ENCODE results near the gene GRM4. TPM values are rescaled to one million over a fixed set of nuclear protein-coding genes. Genes with fewer than 3 reads are reported as not detected.

GRM4 gene
- total and polyA plus RNA-seq, 2 donors = 0.01 to 0.11 TPM

- WGBS = 29% methylated on average over 13 of the region's 13 CpGs
- DNase-seq (ENCODE audit: extremely low spot score) = no peak
Observed at GRCh38 chr6:34120953-34121675, 24.8 kb downstream of the GRM4 start.

GRCh38 chr6:34115915-34116314 lies 30.0 kb downstream of the GRM4 start:
- Histone ChIP-seq H3K27ac (ENCODE audit: low read depth) (no peak overlapping the region), H3K4me3 (ENCODE audit: low read depth, low read length) (no peak overlapping the region), H3K4me1 (ENCODE audit: insufficient read depth) (no peaks in the 10 kb centered on the region), H3K36me3 (ENCODE audit: insufficient read depth) (no peaks in the 10 kb centered on the region)
- DNase-seq (ENCODE audit: extremely low spot score) = no peak
- WGBS = 90% methylated on average over 11 of the region's 11 CpGs

More at GRCh38 chr6:34120953-34121675, 24.8 kb downstream of the GRM4 start:
- Histone ChIP-seq H3K4me1 (ENCODE audit: insufficient read depth) (no peaks in the 10 kb centered on the region), H3K27ac (ENCODE audit: low read depth) (no peak overlapping the region), H3K36me3 (ENCODE audit: insufficient read depth) (no peaks in the 10 kb centered on the region), H3K4me3 (ENCODE audit: low read depth, low read length) (no peak overlapping the region)

GRCh38 chr6:34115403-34115795 lies 30.5 kb downstream of the GRM4 start:
- DNase-seq (ENCODE audit: extremely low spot score) = no peak
- Histone ChIP-seq H3K4me3 (ENCODE audit: low read depth, low read length) (no peak overlapping the region), H3K27ac (ENCODE audit: low read depth) (no peak overlapping the region), H3K4me1 (ENCODE audit: insufficient read depth) (no peaks in the 10 kb centered on the region), H3K36me3 (ENCODE audit: insufficient read depth) (no peaks in the 10 kb centered on the region)
- 41% methylated on average over 10 of the region's 10 CpGs for WGBS

- no peak overlapping the region for H3K27ac ChIP-seq (ENCODE audit: low read depth)
- H3K36me3 ChIP-seq (ENCODE audit: insufficient read depth) = no peaks in the 10 kb centered on the region
- no peak overlapping the region for H3K4me3 ChIP-seq (ENCODE audit: low read depth, low read length)
- H3K4me1 ChIP-seq (ENCODE audit: insufficient read depth) = no peaks in the 10 kb centered on the region
- DNase-seq (ENCODE audit: extremely low spot score) = no peak
- 73% methylated on average over 16 of the region's 16 CpGs for WGBS
Observed at GRCh38 chr6:34114695-34115402, 31.0 kb downstream of the GRM4 start.

GRCh38 chr6:34113532-34113931 lies 32.4 kb downstream of the GRM4 start:
- no peaks in the 10 kb centered on the region for H3K4me1 ChIP-seq (ENCODE audit: insufficient read depth)
- no peak overlapping the region for H3K27ac ChIP-seq (ENCODE audit: low read depth)
- no peak for DNase-seq (ENCODE audit: extremely low spot score)
- WGBS = 38% methylated on average over 3 of the region's 3 CpGs
- no peak overlapping the region for H3K4me3 ChIP-seq (ENCODE audit: low read depth, low read length)
- H3K36me3 ChIP-seq (ENCODE audit: insufficient read depth) = no peaks in the 10 kb centered on the region

- no peaks in the 10 kb centered on the region for H3K36me3 ChIP-seq (ENCODE audit: insufficient read depth)
- 58% methylated on average over 5 of the region's 5 CpGs for WGBS
- no peaks in the 10 kb centered on the region for H3K4me1 ChIP-seq (ENCODE audit: insufficient read depth)
- H3K4me3 ChIP-seq (ENCODE audit: low read depth, low read length) = no peak overlapping the region
- DNase-seq (ENCODE audit: extremely low spot score) = no peak
- H3K27ac ChIP-seq (ENCODE audit: low read depth) = no peak overlapping the region
Observed at GRCh38 chr6:34112126-34112525, 33.8 kb downstream of the GRM4 start.

- DNase-seq (ENCODE audit: extremely low spot score) = no peak
- Histone ChIP-seq H3K4me3 (ENCODE audit: low read depth, low read length) (no peak overlapping the region), H3K27ac (ENCODE audit: low read depth) (no peak overlapping the region), H3K36me3 (ENCODE audit: insufficient read depth) (no peaks in the 10 kb centered on the region), H3K4me1 (ENCODE audit: insufficient read depth) (no peaks in the 10 kb centered on the region)
- WGBS = 64% methylated on average over 6 of the region's 6 CpGs
Observed at GRCh38 chr6:34110610-34111009, 35.3 kb downstream of the GRM4 start.

- no peaks in the 10 kb centered on the region for H3K4me1 ChIP-seq (ENCODE audit: insufficient read depth)
- no peak overlapping the region for H3K4me3 ChIP-seq (ENCODE audit: low read depth, low read length)
- no peak for DNase-seq (ENCODE audit: extremely low spot score)
- H3K27ac ChIP-seq (ENCODE audit: low read depth) = no peak overlapping the region
- no peaks in the 10 kb centered on the region for H3K36me3 ChIP-seq (ENCODE audit: insufficient read depth)
- 73% methylated on average over 9 of the region's 9 CpGs for WGBS
Observed at GRCh38 chr6:34108176-34108575, 37.7 kb downstream of the GRM4 start.

- no peak for DNase-seq (ENCODE audit: extremely low spot score)
- H3K4me3 ChIP-seq (ENCODE audit: low read depth, low read length) = no peak overlapping the region
- H3K27ac ChIP-seq (ENCODE audit: low read depth) = no peak overlapping the region
- H3K4me1 ChIP-seq (ENCODE audit: insufficient read depth) = no peaks in the 10 kb centered on the region
- no peaks in the 10 kb centered on the region for H3K36me3 ChIP-seq (ENCODE audit: insufficient read depth)
- WGBS = 59% methylated on average over 5 of the region's 5 CpGs
Observed at GRCh38 chr6:34106900-34107299, 39.0 kb downstream of the GRM4 start.

GRCh38 chr6:34106421-34106820 lies 39.5 kb downstream of the GRM4 start:
- no peak overlapping the region for H3K27ac ChIP-seq (ENCODE audit: low read depth)
- no peak overlapping the region for H3K4me3 ChIP-seq (ENCODE audit: low read depth, low read length)
- WGBS = 79% methylated on average over 6 of the region's 6 CpGs
- no peaks in the 10 kb centered on the region for H3K4me1 ChIP-seq (ENCODE audit: insufficient read depth)
- H3K36me3 ChIP-seq (ENCODE audit: insufficient read depth) = no peaks in the 10 kb centered on the region
- DNase-seq (ENCODE audit: extremely low spot score) = no peak

GRCh38 chr6:34104628-34105027 lies 41.3 kb downstream of the GRM4 start:
- Histone ChIP-seq H3K4me1 (ENCODE audit: insufficient read depth) (no peaks in the 10 kb centered on the region), H3K4me3 (ENCODE audit: low read depth, low read length) (no peak overlapping the region), H3K27ac (ENCODE audit: low read depth) (no peak overlapping the region), H3K36me3 (ENCODE audit: insufficient read depth) (no peaks in the 10 kb centered on the region)
- no peak for DNase-seq (ENCODE audit: extremely low spot score)
- WGBS = 79% methylated on average over 10 of the region's 10 CpGs

- no peak for DNase-seq (ENCODE audit: extremely low spot score)
- Histone ChIP-seq H3K27ac (ENCODE audit: low read depth) (no peak overlapping the region), H3K4me3 (ENCODE audit: low read depth, low read length) (no peak overlapping the region), H3K4me1 (ENCODE audit: insufficient read depth) (no peaks in the 10 kb centered on the region), H3K36me3 (ENCODE audit: insufficient read depth) (no peaks in the 10 kb centered on the region)
- WGBS = 76% methylated on average over 8 of the region's 8 CpGs
Observed at GRCh38 chr6:34104186-34104585, 41.7 kb downstream of the GRM4 start.

- WGBS = 63% methylated on average over 16 of the region's 16 CpGs
- Histone ChIP-seq H3K27ac (ENCODE audit: low read depth) (no peak overlapping the region), H3K4me1 (ENCODE audit: insufficient read depth) (no peaks in the 10 kb centered on the region), H3K4me3 (ENCODE audit: low read depth, low read length) (no peak overlapping the region), H3K36me3 (ENCODE audit: insufficient read depth) (no peaks in the 10 kb centered on the region)
- no peak for DNase-seq (ENCODE audit: extremely low spot score)
Observed at GRCh38 chr6:34103321-34103720, 42.6 kb downstream of the GRM4 start.

GRCh38 chr6:34102696-34103095 lies 43.2 kb downstream of the GRM4 start:
- H3K4me3 ChIP-seq (ENCODE audit: low read depth, low read length) = no peak overlapping the region
- no peak overlapping the region for H3K27ac ChIP-seq (ENCODE audit: low read depth)
- H3K36me3 ChIP-seq (ENCODE audit: insufficient read depth) = no peaks in the 10 kb centered on the region
- 84% methylated on average over 6 of the region's 6 CpGs for WGBS
- DNase-seq (ENCODE audit: extremely low spot score) = no peak
- no peaks in the 10 kb centered on the region for H3K4me1 ChIP-seq (ENCODE audit: insufficient read depth)

Data from urinary bladder (tissue), 4 donors.